GM13977 (cell line): ENCODE results near the gene DRG1.

Experiments
- DNase-seq: peaks from one replicate; pipeline ENCODE4 v3.0.0; 2012; ENCODE audit warnings: low spot score
- in situ Hi-C: fragments of 300-500 bp; cut with MboI; formaldehyde crosslinking; loops from one replicate; pipeline ENCODE4 v1.12.0; 2022; ENCODE audit warnings: low sequenced_read_pairs, low pct_unique_long_range_greater_than_20kb, mixed read lengths, inconsistent platforms; ENCODE audit not compliant: unreplicated experiment
- TF ChIP-seq, protein P1 (sequence below): IDR thresholded peaks from 2 replicates; pipeline ENCODE4 v1.5.1; 2012; ENCODE audit warnings: mild to moderate bottlenecking, control low read depth; ENCODE audit not compliant: insufficient read depth; ENCODE audit errors: extremely low read depth, missing control alignments

DRG1 gene, protein sequence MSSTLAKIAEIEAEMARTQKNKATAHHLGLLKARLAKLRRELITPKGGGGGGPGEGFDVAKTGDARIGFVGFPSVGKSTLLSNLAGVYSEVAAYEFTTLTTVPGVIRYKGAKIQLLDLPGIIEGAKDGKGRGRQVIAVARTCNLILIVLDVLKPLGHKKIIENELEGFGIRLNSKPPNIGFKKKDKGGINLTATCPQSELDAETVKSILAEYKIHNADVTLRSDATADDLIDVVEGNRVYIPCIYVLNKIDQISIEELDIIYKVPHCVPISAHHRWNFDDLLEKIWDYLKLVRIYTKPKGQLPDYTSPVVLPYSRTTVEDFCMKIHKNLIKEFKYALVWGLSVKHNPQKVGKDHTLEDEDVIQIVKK

DNA sequence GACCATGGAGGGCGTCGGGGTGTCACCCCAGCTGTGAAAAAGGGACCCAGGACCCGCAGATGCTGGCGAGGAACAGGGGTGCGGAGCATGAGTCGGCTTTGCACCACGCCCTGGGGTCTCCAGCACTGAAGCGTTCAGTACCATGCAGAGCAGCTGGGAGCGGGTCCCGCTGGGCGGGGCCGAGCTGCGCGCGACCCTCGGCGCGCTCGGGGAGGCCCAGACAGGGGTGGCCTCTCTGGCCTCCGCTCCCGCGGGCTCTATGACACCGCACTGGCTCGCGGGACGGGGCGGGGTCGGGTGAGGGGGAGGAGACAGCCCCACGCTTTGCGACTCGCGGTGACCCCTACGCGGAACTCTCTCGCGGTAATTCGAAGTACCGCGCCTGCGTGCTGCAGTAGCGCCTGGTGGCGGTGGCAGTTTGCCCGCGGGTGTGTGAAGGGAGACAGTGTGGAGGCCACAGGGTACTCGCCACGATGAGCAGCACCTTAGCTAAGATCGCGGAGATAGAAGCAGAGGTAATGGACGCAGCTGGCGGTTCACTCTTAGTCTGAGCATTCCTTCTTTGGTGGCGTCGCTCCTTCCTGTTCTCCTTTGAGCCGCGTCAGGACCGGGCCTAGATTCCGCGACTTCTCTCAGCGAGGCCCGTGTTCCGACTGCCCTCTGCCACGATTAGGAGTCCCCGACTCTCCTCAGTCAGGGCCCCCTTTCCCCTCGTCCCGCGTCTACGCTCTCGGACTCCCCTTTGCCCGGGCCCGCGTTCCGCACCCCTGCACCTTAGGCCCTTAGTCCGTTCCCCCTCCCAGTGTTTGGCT, at the start of gene DRG1:
DRG1 (plus strand) TSS at position 394 of the 812 bp plus-strand sequence; CDS start at position 474, 80 bp downstream.
- in situ Hi-C loops: no loop called here
- TF ChIP-seq, protein P1, sequence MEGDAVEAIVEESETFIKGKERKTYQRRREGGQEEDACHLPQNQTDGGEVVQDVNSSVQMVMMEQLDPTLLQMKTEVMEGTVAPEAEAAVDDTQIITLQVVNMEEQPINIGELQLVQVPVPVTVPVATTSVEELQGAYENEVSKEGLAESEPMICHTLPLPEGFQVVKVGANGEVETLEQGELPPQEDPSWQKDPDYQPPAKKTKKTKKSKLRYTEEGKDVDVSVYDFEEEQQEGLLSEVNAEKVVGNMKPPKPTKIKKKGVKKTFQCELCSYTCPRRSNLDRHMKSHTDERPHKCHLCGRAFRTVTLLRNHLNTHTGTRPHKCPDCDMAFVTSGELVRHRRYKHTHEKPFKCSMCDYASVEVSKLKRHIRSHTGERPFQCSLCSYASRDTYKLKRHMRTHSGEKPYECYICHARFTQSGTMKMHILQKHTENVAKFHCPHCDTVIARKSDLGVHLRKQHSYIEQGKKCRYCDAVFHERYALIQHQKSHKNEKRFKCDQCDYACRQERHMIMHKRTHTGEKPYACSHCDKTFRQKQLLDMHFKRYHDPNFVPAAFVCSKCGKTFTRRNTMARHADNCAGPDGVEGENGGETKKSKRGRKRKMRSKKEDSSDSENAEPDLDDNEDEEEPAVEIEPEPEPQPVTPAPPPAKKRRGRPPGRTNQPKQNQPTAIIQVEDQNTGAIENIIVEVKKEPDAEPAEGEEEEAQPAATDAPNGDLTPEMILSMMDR: no peak
- peak; percentile 99 for DNase-seq

DNA sequence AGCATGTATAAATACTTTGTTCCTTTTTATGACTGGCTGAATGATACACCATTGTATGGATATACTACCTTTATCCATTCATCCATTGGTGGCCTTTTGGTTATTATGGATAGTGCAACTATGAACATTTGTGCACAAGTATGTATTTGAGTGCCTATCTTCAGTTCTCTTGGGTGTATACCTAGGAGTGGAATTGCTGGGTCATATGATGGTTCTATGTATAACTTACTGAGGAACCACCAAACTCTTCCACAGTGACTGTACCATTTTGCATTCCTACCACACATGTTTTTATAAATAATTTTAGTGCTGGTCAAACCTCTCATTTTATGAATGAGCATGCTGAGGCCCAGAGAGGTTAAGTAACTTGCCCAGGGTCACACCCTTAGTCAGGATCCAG, 49.4 kb upstream of the DRG1 start:
- TF ChIP-seq, protein P1: no peak
- in situ Hi-C loops: no loop called here
- no peak for DNase-seq

DNA sequence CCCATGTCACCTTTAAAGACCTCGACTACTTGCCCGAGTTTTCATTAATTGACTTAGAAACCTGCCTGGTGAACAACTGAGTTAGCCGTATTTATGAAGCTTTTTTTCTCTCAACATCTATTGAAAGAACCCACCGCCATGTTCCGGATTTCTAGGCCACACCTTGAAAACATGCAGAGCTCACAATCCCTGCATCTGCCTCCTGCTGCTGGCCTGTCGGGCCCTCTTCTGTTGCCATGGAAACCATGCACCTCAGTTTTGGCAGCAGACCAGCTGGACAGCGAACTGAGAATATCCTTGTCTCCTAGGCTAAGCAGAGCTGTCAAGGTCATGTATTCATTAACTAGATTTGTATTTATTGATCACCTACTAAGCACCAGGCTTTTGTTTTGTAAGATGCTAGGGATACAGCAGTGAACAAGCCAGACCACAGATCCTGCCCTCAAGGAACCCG, 49.0 kb upstream of the DRG1 start:
- no peak for DNase-seq
- in situ Hi-C loops: no loop called here

DNA sequence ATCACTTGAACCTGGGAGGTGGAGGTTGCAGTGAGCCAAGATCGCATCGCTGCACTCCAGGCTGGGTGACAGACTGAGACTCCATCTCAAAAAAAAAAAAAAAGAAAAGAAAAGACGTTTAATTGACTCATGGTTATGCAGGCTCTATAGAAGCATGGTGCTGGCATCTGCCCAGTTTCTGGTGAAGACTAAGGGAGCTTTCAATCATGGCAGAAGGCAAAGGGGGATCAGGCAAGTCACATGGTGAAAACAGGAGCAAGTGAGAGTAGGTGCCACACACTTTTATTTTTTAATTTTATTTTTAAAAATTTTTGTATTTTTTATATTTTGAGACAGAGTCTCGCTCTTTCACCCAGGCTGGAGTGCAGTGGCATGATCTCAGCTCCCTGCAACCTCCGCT, 44.9 kb upstream of the DRG1 start:
- in situ Hi-C loops: no loop called here
- DNase-seq: no peak
- TF ChIP-seq, protein P1: no peak

More for the DNA sequence above, 49.0 kb upstream of the DRG1 start:
- TF ChIP-seq, protein P1: no peak

DNA sequence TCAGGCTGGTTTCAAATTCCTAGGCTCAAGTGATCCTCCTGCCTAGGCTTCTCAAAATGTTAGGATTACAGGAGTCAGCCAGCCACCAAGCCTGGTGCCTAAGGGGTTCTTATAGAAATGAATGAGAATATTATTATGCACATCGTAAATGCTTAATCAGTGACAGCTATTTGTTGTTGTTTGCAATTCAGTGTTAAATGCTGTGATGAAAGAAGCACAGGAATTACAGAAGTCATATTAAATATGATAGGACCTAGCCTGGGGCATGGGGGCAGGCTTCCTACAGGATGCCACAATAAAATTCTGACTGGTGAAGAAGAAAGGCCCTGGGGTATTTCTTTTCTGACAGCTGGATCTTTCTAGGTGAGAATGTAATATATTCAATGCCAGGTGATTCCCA, 39.4 kb upstream of the DRG1 start:
- no peak for DNase-seq
- in situ Hi-C loops: no loop called here
- TF ChIP-seq, protein P1: no peak

DNA sequence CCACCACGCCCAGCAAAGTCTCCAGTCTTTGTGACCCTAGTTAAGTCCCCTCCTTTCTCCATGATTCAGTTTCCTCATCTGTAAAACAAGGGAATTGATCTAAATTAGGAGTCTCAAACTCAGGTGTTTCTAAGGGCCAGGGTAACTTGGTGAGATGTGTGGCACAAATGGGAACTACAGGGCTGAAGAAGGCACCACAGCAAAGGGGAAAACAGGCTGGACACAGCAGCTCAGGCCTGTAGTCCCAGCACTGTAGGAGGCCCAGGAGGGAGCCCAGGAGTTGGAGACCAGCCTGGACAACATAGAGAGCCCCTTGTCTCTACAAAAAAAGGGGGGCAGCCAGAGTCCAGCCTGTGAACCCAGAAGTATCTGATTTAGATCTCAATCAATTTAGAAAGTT, 37.7 kb upstream of the DRG1 start:
- TF ChIP-seq, protein P1: no peak
- in situ Hi-C loops: no loop called here
- peak; percentile 1 for DNase-seq
